HepG2 (cell line): ENCODE measurements around the gene SEMA3G. TPM values are rescaled to one million over a fixed set of nuclear protein-coding genes. Genes with fewer than 3 reads are reported as not detected.

Source experiments
- ATAC-seq: fragments of 200-7000 bp; cut with Tn5 transposase; 3 replicates; pipeline ENCODE4 v1.9.1; 2020; ENCODE audit warnings: mild to moderate bottlenecking, moderate library complexity
- BruUV-seq: library from RNA; stranded (reverse); fragments of 400-500 nt; replicated peaks from 2 replicates; lab custom pipeline; 2021; lab: Mats Ljungman, UMichigan
- CTCF ChIA-PET: fragments of 300-600 bp; formaldehyde crosslinking; extraction: SDS; loops from one replicate; lab custom pipeline; 2021; ENCODE audit warnings: low total read pairs, inconsistent platforms, low intra/inter-chr PET ratio; lab: Yijun Ruan, JAX
- POLR2A ChIA-PET: fragments of 350-600 bp; sonication (Branson Sonifier 250); formaldehyde crosslinking; loops from one replicate; lab custom pipeline; 2020; ENCODE audit warnings: antibody characterized with exemption, inconsistent platforms; lab: Yijun Ruan, JAX
- DNase-seq: peaks from one replicate; pipeline ENCODE4 v3.0.0-alpha.2; 2015; ENCODE audit warnings: low spot score
- FAIRE-seq: peaks from 3 replicates; lab custom pipeline; 2011; peaks lifted over from hg19 to GRCh38; lab: Jason Lieb, UNC
- H2AFZ ChIP-seq: one replicate; pipeline ENCODE4 v1.6.1; 2011; ENCODE audit warnings: low read length, inconsistent platforms
- H3K27ac ChIP-seq: fragments of 300-600 bp; 3 replicates; pipeline ENCODE4 v1.8.0; 2011; ENCODE audit warnings: mixed run types, mild to moderate bottlenecking, mixed read lengths, low read length, inconsistent platforms; ENCODE audit not compliant: insufficient read depth; ENCODE audit errors: extremely low read length
- H3K27me3 ChIP-seq, 2 experiments: fragments of 200-600 bp in 1 of 2; 2 replicates in 1 of 2; 3 replicates in 1 of 2; pipeline versions ENCODE4 v1.6.0 to v1.8.0; 2011; ENCODE audit warnings: low read length in 2 of 2, mild to moderate bottlenecking in 2 of 2, moderate library complexity in 2 of 2, inconsistent platforms in 1 of 2; ENCODE audit not compliant: insufficient read depth in 2 of 2, control insufficient read depth in 1 of 2
- H3K36me3 ChIP-seq, 2 experiments: fragments of 200-600 bp in 1 of 2; replicated peaks in 1 of 2; 2 replicates in 1 of 2; 3 replicates in 1 of 2; pipeline versions ENCODE4 v1.5.1 to v1.8.0; 2011; ENCODE audit warnings: low read length in 2 of 2, inconsistent platforms in 1 of 2; ENCODE audit not compliant: insufficient read depth in 2 of 2, control insufficient read depth in 1 of 2
- H3K4me1 ChIP-seq: 2 replicates; pipeline ENCODE4 v1.5.1; 2012; ENCODE audit warnings: low read length, inconsistent platforms; ENCODE audit not compliant: insufficient read depth
- H3K4me2 ChIP-seq: 2 replicates; pipeline ENCODE4 v1.6.0; 2011; ENCODE audit warnings: low read depth, low read length, inconsistent platforms
- H3K4me3 ChIP-seq, 3 experiments: fragments of 200-600 bp in 1 of 3; sonication (generic), shearing (Covaris generic) in 1 of 3; replicated peaks in 1 of 3; 2 replicates each; pipeline ENCODE4 v1.5.1; 2011 to 2016; ENCODE audit warnings: low read length in 3 of 3, inconsistent platforms in 2 of 3, low read depth in 2 of 3, mild to moderate bottlenecking in 2 of 3, control low read depth in 1 of 3, mixed read lengths in 1 of 3; ENCODE audit not compliant: insufficient read depth in 1 of 3
- H3K79me2 ChIP-seq: one replicate; pipeline ENCODE4 v1.6.1; 2011; ENCODE audit warnings: low read length, inconsistent platforms; ENCODE audit not compliant: insufficient read depth
- H3K9ac ChIP-seq: 2 replicates; pipeline ENCODE4 v1.6.0; 2011; ENCODE audit warnings: mild to moderate bottlenecking, low read depth, low read length, inconsistent platforms; ENCODE audit not compliant: insufficient read depth
- H3K9me3 ChIP-seq: 2 replicates; pipeline ENCODE4 v1.5.1; 2012; ENCODE audit warnings: mild to moderate bottlenecking, low read length
- H4K20me1 ChIP-seq: 2 replicates; pipeline ENCODE4 v1.6.0; 2011; ENCODE audit warnings: inconsistent platforms, mild to moderate bottlenecking, low read length, moderate library complexity; ENCODE audit not compliant: insufficient read depth
- ADNP ChIP-seq: sonication (generic); formaldehyde crosslinking; IDR thresholded peaks from 2 replicates; pipeline ENCODE4 v1.4.0; 2020; ENCODE audit warnings: missing genetic modification reagents
- JUN ChIP-seq: sonication (generic); formaldehyde crosslinking; IDR thresholded peaks from 2 replicates; pipeline ENCODE4 v1.4.0; 2020; ENCODE audit warnings: mild to moderate bottlenecking, missing genetic modification reagents
- SALL1 ChIP-seq: sonication (generic); formaldehyde crosslinking; IDR thresholded peaks from 2 replicates; pipeline ENCODE4 v1.8.0; 2022; ENCODE audit warnings: mild to moderate bottlenecking, missing genetic modification reagents
- ZBTB21 ChIP-seq: sonication (generic); formaldehyde crosslinking; IDR thresholded peaks from 2 replicates; pipeline ENCODE4 v1.4.0; 2020; ENCODE audit warnings: missing genetic modification reagents
- ZFY ChIP-seq: sonication (generic); formaldehyde crosslinking; IDR thresholded peaks from 2 replicates; pipeline ENCODE4 v1.4.0; 2020; ENCODE audit warnings: missing genetic modification reagents
- ZNF709 ChIP-seq: sonication (generic); formaldehyde crosslinking; IDR thresholded peaks from 2 replicates; pipeline ENCODE4 v1.5.0; 2020; ENCODE audit warnings: mild to moderate bottlenecking, missing genetic modification reagents
- ZNF839 ChIP-seq: sonication (generic); formaldehyde crosslinking; IDR thresholded peaks from 2 replicates; pipeline ENCODE4 v1.4.0; 2020; ENCODE audit warnings: missing genetic modification reagents, mild to moderate bottlenecking, borderline replicate concordance
- WGBS: methylation state at CpG from one replicate; pipeline ENCODE4 v1.1.6; 2017; ENCODE audit warnings: low lambda C conversion rate; 5-methylcytosine and 5-hydroxymethylcytosine counted together
- in situ Hi-C: cut with HindIII; loops from 2 replicates; pipeline ENCODE4 v1.10.0; 2017; ENCODE audit warnings: low pct_unique_long_range_greater_than_20kb; ENCODE audit not compliant: extremely low pct_ligation_motif_present
- intact Hi-C: fragments of 100-400 bp; cut with micrococcal nuclease; formaldehyde crosslinking; loops from one replicate; pipeline ENCODE4 v1.10.0; 2022; ENCODE audit not compliant: unreplicated experiment
- polyA plus RNA-seq, 8 experiments: library from polyadenylated mRNA; depleted of rRNA in 3 of 8; stranded (reverse) in 7 of 8; unstranded in 1 of 8; fragments of >200 nt; fragmentation: Illumina TruSeq in 4 of 8; extraction: Trizol in 4 of 8; gene quantifications; 2 replicates each; pipeline versions ENCODE4 v1.2.1 to v1.2.3, GENCODE V29; 2011 to 2016; ENCODE audit warnings: low read depth in 4 of 8, missing spikeins in 1 of 8, mixed read lengths in 1 of 8; ENCODE audit not compliant: insufficient read depth in 1 of 8
- total RNA-seq, 5 experiments: library from RNA; depleted of rRNA; stranded (reverse); fragments of >200 nt; fragmentation: Illumina TruSeq; extraction: Trizol; gene quantifications; 2 replicates each; pipeline ENCODE4 v1.2.3, GENCODE V29; 2016; ENCODE audit warnings: low read depth in 1 of 5
- TF ChIP-seq, protein P1 (sequence below): sonication (generic); formaldehyde crosslinking; IDR thresholded peaks from 2 replicates; pipeline ENCODE4 v1.8.0; 2022; ENCODE audit warnings: missing genetic modification reagents, mild to moderate bottlenecking, inconsistent platforms, borderline replicate concordance
- TF ChIP-seq, protein P2 (sequence below): sonication (generic); formaldehyde crosslinking; conservative IDR thresholded peaks from 2 replicates; pipeline ENCODE4 v1.4.0; 2020; ENCODE audit warnings: missing genetic modification reagents
- TF ChIP-seq, protein P3 (sequence below): sonication (generic); formaldehyde crosslinking; IDR thresholded peaks from 2 replicates; pipeline ENCODE4 v1.8.0; 2022; ENCODE audit warnings: mild to moderate bottlenecking, missing genetic modification reagents

Gene SEMA3G
- total and polyA plus RNA-seq, 2 of the 13 experiments (the other 11 are each of a cell fraction or from before 2014, with no cell fraction given) = 6.1 to 8.3 TPM

DNA sequence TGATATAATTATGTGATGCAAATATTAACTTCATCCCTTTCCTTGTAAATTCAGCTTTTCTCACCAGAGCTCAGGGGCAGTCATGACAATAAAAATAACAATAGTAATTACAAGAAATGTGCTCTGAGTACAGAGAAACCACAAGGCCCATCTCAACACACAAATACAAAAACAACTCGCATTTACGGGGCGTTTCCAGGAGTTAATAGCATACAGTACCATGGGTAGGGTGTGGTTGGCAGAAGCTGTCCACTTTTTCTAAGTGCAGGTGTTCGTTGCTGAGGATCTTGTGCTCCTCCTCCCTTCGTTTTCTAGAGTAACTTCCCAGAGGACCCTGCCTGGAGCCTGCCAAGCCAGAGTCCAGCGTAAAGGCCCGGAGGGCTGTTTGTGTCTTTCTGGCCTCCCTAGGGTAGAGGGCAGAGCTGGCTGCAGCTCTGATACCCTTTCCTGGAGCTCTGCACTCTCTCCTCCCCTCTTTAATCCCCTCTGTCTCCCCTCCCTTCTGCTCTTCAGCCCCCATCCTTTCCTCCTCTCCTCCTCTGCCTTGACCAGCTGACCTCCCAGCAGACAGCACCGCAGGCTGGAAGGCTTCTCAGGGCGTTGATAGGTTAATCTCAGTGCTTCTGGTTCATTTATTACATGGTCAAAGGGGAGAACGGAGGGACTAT, 11.4 kb downstream of the SEMA3G start (continued):
- TF ChIP-seq, protein P1, sequence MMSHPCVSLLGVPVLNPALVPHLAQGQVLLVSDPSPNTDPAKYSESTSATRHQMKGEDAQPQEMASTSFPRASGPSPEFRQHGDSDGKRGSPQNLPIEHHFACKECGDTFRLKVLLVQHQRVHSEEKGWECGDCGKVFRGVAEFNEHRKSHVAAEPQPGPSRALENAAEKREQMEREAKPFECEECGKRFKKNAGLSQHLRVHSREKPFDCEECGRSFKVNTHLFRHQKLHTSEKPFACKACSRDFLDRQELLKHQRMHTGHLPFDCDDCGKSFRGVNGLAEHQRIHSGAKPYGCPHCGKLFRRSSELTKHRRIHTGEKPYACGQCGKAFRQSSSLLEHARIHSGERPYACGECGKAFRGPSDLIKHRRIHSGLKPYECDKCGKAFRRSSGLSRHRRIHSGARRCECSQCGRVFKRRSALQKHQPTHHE (CRISPR knock-in tag) = no peak
- no peak for TF ChIP-seq ZNF709 (CRISPR knock-in tag)
- no peak for TF ChIP-seq ZNF839 (CRISPR knock-in tag)
- TF ChIP-seq ZBTB21 (CRISPR knock-in tag) = no peak
- TF ChIP-seq ZFY (CRISPR knock-in tag) = no peak
- no peak for TF ChIP-seq JUN (CRISPR knock-in tag)
- TF ChIP-seq ADNP (CRISPR knock-in tag) = no peak
- TF ChIP-seq, protein P2, sequence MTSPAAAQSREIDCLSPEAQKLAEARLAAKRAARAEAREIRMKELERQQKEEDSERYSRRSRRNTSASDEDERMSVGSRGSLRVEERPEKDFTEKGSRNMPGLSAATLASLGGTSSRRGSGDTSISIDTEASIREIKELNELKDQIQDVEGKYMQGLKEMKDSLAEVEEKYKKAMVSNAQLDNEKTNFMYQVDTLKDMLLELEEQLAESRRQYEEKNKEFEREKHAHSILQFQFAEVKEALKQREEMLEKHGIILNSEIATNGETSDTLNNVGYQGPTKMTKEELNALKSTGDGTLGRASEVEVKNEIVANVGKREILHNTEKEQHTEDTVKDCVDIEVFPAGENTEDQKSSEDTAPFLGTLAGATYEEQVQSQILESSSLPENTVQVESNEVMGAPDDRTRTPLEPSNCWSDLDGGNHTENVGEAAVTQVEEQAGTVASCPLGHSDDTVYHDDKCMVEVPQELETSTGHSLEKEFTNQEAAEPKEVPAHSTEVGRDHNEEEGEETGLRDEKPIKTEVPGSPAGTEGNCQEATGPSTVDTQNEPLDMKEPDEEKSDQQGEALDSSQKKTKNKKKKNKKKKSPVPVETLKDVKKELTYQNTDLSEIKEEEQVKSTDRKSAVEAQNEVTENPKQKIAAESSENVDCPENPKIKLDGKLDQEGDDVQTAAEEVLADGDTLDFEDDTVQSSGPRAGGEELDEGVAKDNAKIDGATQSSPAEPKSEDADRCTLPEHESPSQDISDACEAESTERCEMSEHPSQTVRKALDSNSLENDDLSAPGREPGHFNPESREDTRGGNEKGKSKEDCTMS (CRISPR knock-in tag) = no peak

DNA sequence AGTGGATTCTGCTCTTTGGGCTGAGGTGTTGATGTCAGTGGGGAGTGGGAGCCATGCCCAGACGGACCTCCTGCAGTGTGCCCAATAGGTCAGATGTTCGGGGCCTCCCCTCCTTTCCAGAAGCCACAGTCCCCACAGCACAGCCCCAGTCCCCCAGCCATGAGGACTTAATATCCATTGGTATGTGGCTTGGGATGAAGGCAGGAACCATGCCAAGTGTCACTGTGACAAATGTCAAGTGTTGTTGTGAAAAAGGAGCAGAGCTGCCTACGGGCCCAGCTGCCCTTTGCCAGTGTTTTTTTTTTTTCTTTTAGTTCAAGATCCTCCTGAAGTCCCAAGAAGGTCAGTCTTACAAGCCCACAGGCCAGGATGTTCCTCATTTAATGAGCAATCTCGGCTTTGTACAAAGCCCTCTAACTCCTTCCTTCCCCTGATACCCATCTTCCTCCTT, 12.2 kb downstream of the SEMA3G start:
- H3K9me3 ChIP-seq = no peaks in the 10 kb centered on the region
- peaks cover under 1 to 4% of the 10 kb centered on the region in 2 experiments; a peak in 2 of 5 replicates for H3K36me3 ChIP-seq
- 59% methylated on average over 4 of the region's 4 CpGs for WGBS
- no peak overlapping the region for H3K9ac ChIP-seq
- no peak overlapping the region for H3K4me2 ChIP-seq
- DNase-seq (no peak), FAIRE-seq (no peak), ATAC-seq (no peak)
- H3K79me2 ChIP-seq = no peaks in the 10 kb centered on the region
- peaks cover 63% of the 10 kb centered on the region for H3K4me1 ChIP-seq
- in situ Hi-C loops = no loop called here
- BruUV-seq = no TSS peak
- H3K27me3 ChIP-seq = no peaks in the 10 kb centered on the region
- no peak overlapping the region for H3K27ac ChIP-seq
- H2AFZ ChIP-seq = no peak overlapping the region
- no peaks in the 10 kb centered on the region for H4K20me1 ChIP-seq
- CTCF ChIA-PET = no interaction called here
- no peak overlapping the region for H3K4me3 ChIP-seq
- intact Hi-C loops = no loop called here
- POLR2A ChIA-PET = interaction anchor here (1.0 to 1.4 kb wide), 2 partner anchors 11 to 143 kb away, joined by 3 to 4 read pairs; no protein-coding TSS in a partner anchor
- no peak for TF ChIP-seq SALL1 (CRISPR knock-in tag)
- TF ChIP-seq, protein P3, sequence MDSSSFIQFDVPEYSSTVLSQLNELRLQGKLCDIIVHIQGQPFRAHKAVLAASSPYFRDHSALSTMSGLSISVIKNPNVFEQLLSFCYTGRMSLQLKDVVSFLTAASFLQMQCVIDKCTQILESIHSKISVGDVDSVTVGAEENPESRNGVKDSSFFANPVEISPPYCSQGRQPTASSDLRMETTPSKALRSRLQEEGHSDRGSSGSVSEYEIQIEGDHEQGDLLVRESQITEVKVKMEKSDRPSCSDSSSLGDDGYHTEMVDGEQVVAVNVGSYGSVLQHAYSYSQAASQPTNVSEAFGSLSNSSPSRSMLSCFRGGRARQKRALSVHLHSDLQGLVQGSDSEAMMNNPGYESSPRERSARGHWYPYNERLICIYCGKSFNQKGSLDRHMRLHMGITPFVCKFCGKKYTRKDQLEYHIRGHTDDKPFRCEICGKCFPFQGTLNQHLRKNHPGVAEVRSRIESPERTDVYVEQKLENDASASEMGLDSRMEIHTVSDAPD (CRISPR knock-in tag) = no peak
